Caco-2 (cell line): ENCODE data around the gene OR6B2. TPM values are rescaled to one million over a fixed set of nuclear protein-coding genes. Genes with fewer than 3 reads are reported as not detected.

Experiments used
- BruUV-seq: library from RNA; stranded (reverse); fragments of 400-500 nt; replicated peaks from 2 replicates; lab custom pipeline; 2021; lab: Mats Ljungman, UMichigan
- CTCF ChIA-PET: fragments of 300-600 bp; sonication (Branson Sonifier 250); formaldehyde crosslinking; loops from one replicate; lab custom pipeline; 2022; ENCODE audit warnings: antibody characterized with exemption; lab: Charles Lee
- POLR2A ChIA-PET: fragments of 300-600 bp; sonication (Branson Sonifier 250); formaldehyde crosslinking; loops from one replicate; lab custom pipeline; 2022; ENCODE audit warnings: antibody characterized with exemption; lab: Charles Lee
- DNase-seq, 2 experiments: peaks; one replicate each; pipeline versions ENCODE4 v3.0.0 to v3.0.0-alpha.2; 2020 to 2022
- H3K27me3 ChIP-seq: replicated peaks from 2 replicates; pipeline ENCODE4 v1.6.0; 2011; ENCODE audit warnings: low read length; ENCODE audit not compliant: control insufficient read depth, insufficient read depth
- H3K36me3 ChIP-seq: 2 replicates; pipeline ENCODE4 v1.5.1; 2011; ENCODE audit warnings: low read length; ENCODE audit not compliant: control insufficient read depth, insufficient read depth
- H3K4me1 ChIP-seq: fragments of 250-450 bp; sonication (Bioruptor Pico); 2 replicates; pipeline ENCODE4 v1.5.1; 2020; ENCODE audit warnings: mild to moderate bottlenecking
- H3K4me3 ChIP-seq: 2 replicates; pipeline ENCODE4 v1.5.1; 2011; ENCODE audit warnings: low read depth, mild to moderate bottlenecking, control low read depth, low read length
- H3K9me3 ChIP-seq: fragments of 250-450 bp; sonication (Bioruptor Pico); 2 replicates; pipeline ENCODE4 v1.5.1; 2020; ENCODE audit warnings: mild to moderate bottlenecking, moderate library complexity
- H3K27ac Mint-ChIP-seq: one replicate; pipeline ENCODE4 v1.8.0; 2022; ENCODE audit warnings: mixed read lengths; ENCODE audit not compliant: unreplicated experiment
- H3K27me3 Mint-ChIP-seq: one replicate; pipeline ENCODE4 v1.8.0; 2022; ENCODE audit warnings: mixed read lengths; ENCODE audit not compliant: insufficient read depth, unreplicated experiment
- H3K36me3 Mint-ChIP-seq: one replicate; pipeline ENCODE4 v1.8.0; 2022; ENCODE audit warnings: mild to moderate bottlenecking, mixed read lengths; ENCODE audit not compliant: insufficient read depth, unreplicated experiment
- H3K4me1 Mint-ChIP-seq: one replicate; pipeline ENCODE4 v1.8.0; 2022; ENCODE audit warnings: low read depth, mixed read lengths; ENCODE audit not compliant: unreplicated experiment
- H3K4me3 Mint-ChIP-seq: one replicate; pipeline ENCODE4 v1.8.0; 2022; ENCODE audit warnings: mild to moderate bottlenecking, moderate library complexity, mixed read lengths; ENCODE audit not compliant: unreplicated experiment
- H3K9me3 Mint-ChIP-seq: one replicate; pipeline ENCODE4 v1.8.0; 2022; ENCODE audit warnings: mixed read lengths; ENCODE audit not compliant: unreplicated experiment
- CTCF ChIP-seq, 2 experiments: fragments of 200-600 bp in 1 of 2; IDR thresholded peaks; 1 replicate in 1 of 2; 2 replicates in 1 of 2; pipeline versions ENCODE4 v1.5.1 to v1.8.0; 2011 to 2022; ENCODE audit warnings: antibody characterized with exemption in 1 of 2, control low read depth in 1 of 2, inconsistent platforms in 1 of 2, low read depth in 1 of 2, low read length in 1 of 2, mild to moderate bottlenecking in 1 of 2, moderate library complexity in 1 of 2; ENCODE audit not compliant: insufficient read depth in 1 of 2, severe bottlenecking in 1 of 2, unreplicated experiment in 1 of 2
- intact Hi-C: fragments of 100-400 bp; cut with micrococcal nuclease; formaldehyde crosslinking; loops from one replicate; pipeline ENCODE4 v1.10.0; 2022; ENCODE audit not compliant: unreplicated experiment
- total RNA-seq: library from RNA; stranded (reverse); gene quantifications from 2 replicates; pipeline ENCODE4 v1.2.3, GENCODE V29; 2022

Gene OR6B2
- total RNA-seq, 1 experiment from 2014 or later, result not detected

- Mint-ChIP-seq H3K9me3 (no peaks in the 10 kb centered on the region), H3K4me1 (no peaks in the 10 kb centered on the region), H3K4me3 (no peak overlapping the region), H3K27ac (no peak overlapping the region), H3K27me3 (no peaks in the 10 kb centered on the region), H3K36me3 (peaks cover 31% of the 10 kb centered on the region)
- intact Hi-C loops, result no loop called here
- Histone ChIP-seq H3K27me3 (no peaks in the 10 kb centered on the region), H3K36me3 (peaks cover 2% of the 10 kb centered on the region; the same call in 1 of the 2 replicates), H3K4me1 (no peaks in the 10 kb centered on the region), H3K4me3 (no peak overlapping the region), H3K9me3 (no peaks in the 10 kb centered on the region)
- TF ChIP-seq CTCF (IDR thresholded peaks at IDR 0.05; ENCODE audit: insufficient read depth in 1 of 2, low read depth in 1 of 2, low read length in 1 of 2, severe bottlenecking in 1 of 2, unreplicated experiment in 1 of 2), result no peak
- POLR2A ChIA-PET, result no interaction called here
- CTCF ChIA-PET, result no interaction called here
- BruUV-seq, result no TSS peak
- no peak for DNase-seq
Measured at GRCh38 chr2:240002983-240003382, 27.2 kb downstream of the OR6B2 start.

GRCh38 chr2:240000671-240001070 lies 29.6 kb downstream of the OR6B2 start:
- CTCF ChIA-PET, result no interaction called here
- POLR2A ChIA-PET, result no interaction called here
- H3K27ac Mint-ChIP-seq, result no peak overlapping the region

GRCh38 chr2:239997686-239998409 lies 32.4 kb downstream of the OR6B2 start:
- CTCF ChIA-PET, result no interaction called here
- Histone ChIP-seq H3K36me3 (peaks cover 2% of the 10 kb centered on the region; the same call in 1 of the 2 replicates), H3K9me3 (no peaks in the 10 kb centered on the region), H3K27me3 (no peaks in the 10 kb centered on the region), H3K4me3 (no peak overlapping the region), H3K4me1 (no peaks in the 10 kb centered on the region)
- POLR2A ChIA-PET, result no interaction called here
- TF ChIP-seq CTCF (IDR thresholded peaks at IDR 0.05; ENCODE audit: insufficient read depth in 1 of 2, low read depth in 1 of 2, low read length in 1 of 2, severe bottlenecking in 1 of 2, unreplicated experiment in 1 of 2), result no peak
- H3K9me3 Mint-ChIP-seq, result no peaks in the 10 kb centered on the region
- H3K27me3 Mint-ChIP-seq, result no peaks in the 10 kb centered on the region
- peaks cover 31% of the 10 kb centered on the region for H3K36me3 Mint-ChIP-seq
- H3K4me3 Mint-ChIP-seq, result no peak overlapping the region
- no peaks in the 10 kb centered on the region for H3K4me1 Mint-ChIP-seq
- no TSS peak for BruUV-seq
- H3K27ac Mint-ChIP-seq, result no peak overlapping the region
- intact Hi-C loops, result no loop called here
- DNase-seq, result no peak

More at GRCh38 chr2:240000671-240001070, 29.6 kb downstream of the OR6B2 start:
- peaks cover 29% of the 10 kb centered on the region for H3K36me3 Mint-ChIP-seq
- H3K27me3 Mint-ChIP-seq, result no peaks in the 10 kb centered on the region
- H3K9me3 ChIP-seq, result no peaks in the 10 kb centered on the region
- no peak overlapping the region for H3K4me3 ChIP-seq
- no peak for DNase-seq
- H3K4me3 Mint-ChIP-seq, result no peak overlapping the region
- H3K9me3 Mint-ChIP-seq, result no peaks in the 10 kb centered on the region
- peaks cover 2% of the 10 kb centered on the region; the same call in 1 of the 2 replicates for H3K36me3 ChIP-seq
- H3K4me1 Mint-ChIP-seq, result no peaks in the 10 kb centered on the region
- intact Hi-C loops, result no loop called here
- BruUV-seq, result no TSS peak
- no peak for TF ChIP-seq CTCF (IDR thresholded peaks at IDR 0.05; ENCODE audit: insufficient read depth in 1 of 2, low read depth in 1 of 2, low read length in 1 of 2, severe bottlenecking in 1 of 2, unreplicated experiment in 1 of 2)
- no peaks in the 10 kb centered on the region for H3K27me3 ChIP-seq
- no peaks in the 10 kb centered on the region for H3K4me1 ChIP-seq
